Prostate gland (tissue), 2 donors: Measurements from ENCODE around the gene SEPSECS. TPM values are rescaled to one million over a fixed set of nuclear protein-coding genes. Genes with fewer than 3 reads are reported as not detected.

Experiments used
- DNase-seq: peaks from one replicate; pipeline ENCODE4 v3.0.0-alpha.2; 2019; ENCODE audit warnings: low spot score
- H3K27ac ChIP-seq, 2 donors: fragments of 200-600 bp; sonication (generic); 2 replicates each; pipeline ENCODE4 v1.5.1; 2017 to 2019
- H3K27me3 ChIP-seq: fragments of 200-600 bp; sonication (generic); replicated peaks from 2 replicates; pipeline ENCODE4 v1.5.1; 2019; ENCODE audit not compliant: insufficient read depth
- H3K36me3 ChIP-seq, 2 donors: fragments of 200-600 bp; sonication (generic); 1 replicate in 1 of 2; 2 replicates in 1 of 2; pipeline versions ENCODE4 v1.5.1 to v1.8.1; 2017 to 2019
- H3K4me1 ChIP-seq: fragments of 200-600 bp; sonication (generic); replicated peaks from 2 replicates; pipeline ENCODE4 v1.5.1; 2019
- H3K4me3 ChIP-seq, 2 donors: fragments of 200-600 bp; sonication (generic); 2 replicates each; pipeline ENCODE4 v1.5.1; 2017 to 2019
- H3K9me3 ChIP-seq: fragments of 200-600 bp; sonication (generic); 2 replicates; pipeline ENCODE4 v1.5.1; 2017
- POLR2A ChIP-seq: fragments of 450-650 bp; IDR thresholded peaks from one replicate; pipeline ENCODE4 v1.6.1; 2016; ENCODE audit warnings: antibody characterized with exemption, mild to moderate bottlenecking
- POLR2AphosphoS5 ChIP-seq: sonication (generic); formaldehyde crosslinking; IDR thresholded peaks from one replicate; pipeline ENCODE4 v1.6.1; 2017; ENCODE audit warnings: antibody characterized with exemption
- WGBS: methylation state at CpG from one replicate; pipeline ENCODE4 v1.1.5; 2018; 5-methylcytosine and 5-hydroxymethylcytosine counted together
- intact Hi-C: fragments of 100-400 bp; cut with DNase I; formaldehyde crosslinking; loops from one replicate; pipeline ENCODE4 v1.14.2; 2022
- total RNA-seq, 2 donors: library from RNA; depleted of rRNA; stranded (reverse); fragments of >200 nt; gene quantifications; one replicate each; pipeline ENCODE4 v1.1.0, GENCODE V29; 2016
- TF ChIP-seq, protein P1 (sequence below), 4 experiments: fragments of 200-600 bp in 2 of 4; fragments of 450-650 bp in 2 of 4; sonication (generic) in 2 of 4; IDR thresholded peaks; 1 replicate in 3 of 4; 2 replicates in 1 of 4; pipeline ENCODE4 v1.5.1; 2016 to 2019; ENCODE audit warnings: antibody characterized with exemption in 4 of 4, mild to moderate bottlenecking in 2 of 4, moderate library complexity in 2 of 4

SEPSECS gene
- total RNA-seq, 2 donors from 2014 or later, result 7.4 to 12.3 TPM

DNA sequence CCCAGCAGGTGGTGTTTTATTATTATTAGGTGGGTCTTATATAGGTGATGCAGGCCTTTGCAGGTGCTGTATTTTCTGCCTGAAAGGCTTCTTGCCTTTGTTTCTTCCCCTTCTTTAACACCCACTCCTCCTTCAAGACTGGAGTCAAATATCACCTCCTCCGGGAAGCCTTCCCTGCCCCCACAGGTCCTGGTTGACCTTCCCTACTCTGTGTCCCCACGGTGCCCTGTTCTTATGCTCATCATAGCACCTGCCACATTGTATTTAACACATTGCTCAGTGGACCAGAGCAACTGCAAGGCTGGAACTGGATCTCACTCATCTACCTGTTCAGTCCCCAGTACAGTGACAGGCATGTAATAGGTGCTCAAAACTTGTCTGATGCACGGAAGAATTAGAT is 89.7 kb downstream of the SEPSECS start:
- Histone ChIP-seq H3K27ac (no peak overlapping the region), H3K27me3 (no peaks in the 10 kb centered on the region), H3K36me3 (no peaks in the 10 kb centered on the region), H3K9me3 (no peaks in the 10 kb centered on the region), H3K4me3 (no peak overlapping the region), H3K4me1 (no peaks in the 10 kb centered on the region)
- TF ChIP-seq POLR2A (no peak), POLR2AphosphoS5 (no peak)
- TF ChIP-seq, protein P1, sequence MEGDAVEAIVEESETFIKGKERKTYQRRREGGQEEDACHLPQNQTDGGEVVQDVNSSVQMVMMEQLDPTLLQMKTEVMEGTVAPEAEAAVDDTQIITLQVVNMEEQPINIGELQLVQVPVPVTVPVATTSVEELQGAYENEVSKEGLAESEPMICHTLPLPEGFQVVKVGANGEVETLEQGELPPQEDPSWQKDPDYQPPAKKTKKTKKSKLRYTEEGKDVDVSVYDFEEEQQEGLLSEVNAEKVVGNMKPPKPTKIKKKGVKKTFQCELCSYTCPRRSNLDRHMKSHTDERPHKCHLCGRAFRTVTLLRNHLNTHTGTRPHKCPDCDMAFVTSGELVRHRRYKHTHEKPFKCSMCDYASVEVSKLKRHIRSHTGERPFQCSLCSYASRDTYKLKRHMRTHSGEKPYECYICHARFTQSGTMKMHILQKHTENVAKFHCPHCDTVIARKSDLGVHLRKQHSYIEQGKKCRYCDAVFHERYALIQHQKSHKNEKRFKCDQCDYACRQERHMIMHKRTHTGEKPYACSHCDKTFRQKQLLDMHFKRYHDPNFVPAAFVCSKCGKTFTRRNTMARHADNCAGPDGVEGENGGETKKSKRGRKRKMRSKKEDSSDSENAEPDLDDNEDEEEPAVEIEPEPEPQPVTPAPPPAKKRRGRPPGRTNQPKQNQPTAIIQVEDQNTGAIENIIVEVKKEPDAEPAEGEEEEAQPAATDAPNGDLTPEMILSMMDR (IDR thresholded peaks at IDR 0.05), result no peak
- 91% methylated on average over 3 of the region's 3 CpGs for WGBS
- intact Hi-C loops, result no loop called here
- DNase-seq, result no peak

Other genes with a start within 250 kb of the SEPSECS start
- gene CCDC149, start 247.4 kb downstream of the SEPSECS start, total RNA-seq, result 10 to 100 TPM; 14.0 to 19.6 TPM
- gene LGI2, start 129.5 kb downstream of the SEPSECS start, total RNA-seq, result 1 to 10 TPM in 1 of 2 donors, under 1 TPM in 1; 0.05 to 2.8 TPM
- 10 to 100 TPM; 18.7 to 23.9 TPM for gene PI4K2B, start 73.6 kb upstream of the SEPSECS start, total RNA-seq
- gene ZCCHC4, start 152.3 kb upstream of the SEPSECS start, total RNA-seq, result 10 to 100 TPM in 1 of 2 donors, 1 to 10 TPM in 1; 9.4 to 17.1 TPM
- 10 to 100 TPM; 20.2 to 20.7 TPM for gene ANAPC4, start 216.8 kb upstream of the SEPSECS start, total RNA-seq